Spleen (tissue), 11 donors: Measurements from ENCODE around the gene DCAF8L2. TPM values are rescaled to one million over a fixed set of nuclear protein-coding genes. Genes with fewer than 3 reads are reported as not detected.
"Not testable (repeated sequence)": the region's sequence is repeated elsewhere in the genome, so short reads cannot be mapped to it uniquely, and the experiment has no call there.

Source experiments
- DNase-seq: peaks from one replicate; pipeline ENCODE4 v3.0.0-alpha.2; 2020
- H3K27ac ChIP-seq, 8 donors: fragments of 200-600 bp; sonication (generic) in 7 of 8; 1 replicate in 4 of 8; 2 replicates in 4 of 8; pipeline versions ENCODE4 v1.5.0 to v1.8.0; 2016 to 2021; ENCODE audit warnings: inconsistent platforms in 4 of 8, mild to moderate bottlenecking in 4 of 8, moderate library complexity in 1 of 8
- H3K27me3 ChIP-seq, 7 donors: fragments of 200-600 bp; sonication (generic) in 6 of 7; replicated peaks in 1 of 7; 1 replicate in 4 of 7; 2 replicates in 3 of 7; pipeline versions ENCODE4 v1.5.0 to v1.8.0; 2016 to 2021; ENCODE audit warnings: inconsistent platforms in 3 of 7, mild to moderate bottlenecking in 1 of 7
- H3K36me3 ChIP-seq, 6 donors: fragments of 200-600 bp; sonication (generic) in 5 of 6; 1 replicate in 4 of 6; 2 replicates in 2 of 6; pipeline versions ENCODE4 v1.5.0 to v1.8.0; 2016 to 2021; ENCODE audit warnings: inconsistent platforms in 2 of 6
- H3K4me1 ChIP-seq, 6 donors: fragments of 200-600 bp; sonication (generic) in 5 of 6; 1 replicate in 3 of 6; 2 replicates in 3 of 6; pipeline versions ENCODE4 v1.5.0 to v1.8.0; 2016 to 2021; ENCODE audit warnings: inconsistent platforms in 3 of 6
- H3K4me3 ChIP-seq, 8 donors: fragments of 200-600 bp; sonication (generic) in 7 of 8; 1 replicate in 4 of 8; 2 replicates in 4 of 8; pipeline versions ENCODE4 v1.5.0 to v1.8.0; 2016 to 2021; ENCODE audit warnings: inconsistent platforms in 4 of 8, mild to moderate bottlenecking in 4 of 8, moderate library complexity in 2 of 8
- H3K9me3 ChIP-seq, 8 donors: fragments of 200-600 bp; sonication (generic) in 7 of 8; 1 replicate in 4 of 8; 2 replicates in 4 of 8; pipeline versions ENCODE4 v1.5.0 to v1.8.0; 2016 to 2021; ENCODE audit warnings: inconsistent platforms in 4 of 8
- CTCF ChIP-seq, 11 experiments: fragments of 200-600 bp in 7 of 11; fragments of 450-650 bp in 4 of 11; sonication (generic) in 4 of 11; IDR thresholded peaks in 8 of 11; conservative IDR thresholded peaks in 3 of 11; 1 replicate in 7 of 11; 2 replicates in 4 of 11; pipeline versions ENCODE4 v1.4.0 to v1.8.0; 2016 to 2021; ENCODE audit warnings: antibody characterized with exemption in 11 of 11, inconsistent platforms in 4 of 11, mild to moderate bottlenecking in 1 of 11
- POLR2A ChIP-seq, 3 donors: fragments of 450-650 bp; IDR thresholded peaks; one replicate each; pipeline ENCODE4 v1.5.1; 2017; ENCODE audit warnings: antibody characterized with exemption in 3 of 3, mild to moderate bottlenecking in 1 of 3
- POLR2AphosphoS5 ChIP-seq, 3 donors: sonication (generic); formaldehyde crosslinking; IDR thresholded peaks; one replicate each; pipeline ENCODE4 v1.5.1; 2017; ENCODE audit warnings: antibody characterized with exemption in 3 of 3
- WGBS, 5 donors: extraction: QIAGEN DNeasy Blood & Tissue Kit in 3 of 5; methylation state at CpG; one replicate each; pipeline versions ENCODE4 v1.1.5 to v1.1.7; 2013 to 2018; 5-methylcytosine and 5-hydroxymethylcytosine counted together
- intact Hi-C: fragments of 100-400 bp; cut with DNase I; formaldehyde crosslinking; loops from one replicate; pipeline ENCODE4 v1.15.0; 2023; ENCODE audit warnings: low total_unique reads
- polyA plus RNA-seq, 3 donors: library from polyadenylated mRNA; stranded (reverse); fragments of 200-250 nt; gene quantifications; one replicate each; pipeline ENCODE4 v1.2.1, GENCODE V29; 2013
- total RNA-seq, 7 donors: library from RNA; depleted of rRNA in 3 of 7; stranded (reverse); fragments of >200 nt in 3 of 7; fragmentation: NEBNext Ultra II Directional in 4 of 7; extraction: Animal tissue kit (Norgen Biotek cat#: 25700) in 4 of 7; gene quantifications; one replicate each; pipeline versions ENCODE4 v1.1.0 to v1.2.1, GENCODE V29; 2016 to 2021
- donor health status: healthy with polysubstance abuse.
- donor health status: DM: no; HTN: no; CAD: no; lungs with moderate emphysema.
- donor health status: DM: no; HTN: no; CAD: no.
- donor health status: Bipolar disorder and iron deficiency.
- donor health status: healthy.
- donor health status: DM: no; HTN: no; CAD: no.
- donor health status: DM: yes; HTN: yes; CAD: no.

Gene DCAF8L2
- total and polyA plus RNA-seq, 10 donors = not detected

GRCh38 chrX:27746516-27746915, 156.4 kb downstream of the DCAF8L2 start:
- no peak overlapping the region for H3K4me3 ChIP-seq
- intact Hi-C loops = no loop called here
- H3K27me3 ChIP-seq = no peaks in the 10 kb centered on the region
- 89 to 94% (median 92%) methylated on average over 9 to 10 of the region's 10 CpGs for WGBS, 5 donors
- no peak overlapping the region for H3K27ac ChIP-seq
- H3K36me3 ChIP-seq = no peaks in the 10 kb centered on the region
- no peaks in the 10 kb centered on the region for H3K9me3 ChIP-seq
- no peak for TF ChIP-seq POLR2AphosphoS5 (IDR thresholded peaks at IDR 0.05)
- TF ChIP-seq POLR2A (IDR thresholded peaks at IDR 0.05) = no peak
- no peak for TF ChIP-seq CTCF (IDR thresholded peaks at IDR 0.05 in 8 of 11, conservative IDR thresholded peaks at IDR 0.05 in 3 of 11)
- DNase-seq = no peak
- no peaks in the 10 kb centered on the region for H3K4me1 ChIP-seq

- H3K36me3 ChIP-seq, intact Hi-C loops, H3K27me3 ChIP-seq, DNase-seq, H3K9me3 ChIP-seq, H3K4me1 ChIP-seq, H3K27ac ChIP-seq, H3K4me3 ChIP-seq: not testable (repeated sequence)
- 66 to 80% (median 77%) methylated on average over 2 of the region's 2 CpGs for WGBS, 5 donors
These were observed 160.2 kb downstream of the DCAF8L2 start for GRCh38 chrX:27750298-27750697.

GRCh38 chrX:27751976-27752375, 161.8 kb downstream of the DCAF8L2 start:
- intact Hi-C loops = no loop called here
- Histone ChIP-seq H3K27ac (no peak overlapping the region), H3K36me3 (no peaks in the 10 kb centered on the region), H3K27me3 (no peaks in the 10 kb centered on the region), H3K4me1 (no peaks in the 10 kb centered on the region), H3K9me3 (no peaks in the 10 kb centered on the region), H3K4me3 (no peak overlapping the region)
- WGBS, 5 donors = 50 to 100% (median 55%) methylated on average over 1 to 2 of the region's 2 CpGs
- TF ChIP-seq CTCF (IDR thresholded peaks at IDR 0.05 in 8 of 11, conservative IDR thresholded peaks at IDR 0.05 in 3 of 11) = no peak
- TF ChIP-seq POLR2A (IDR thresholded peaks at IDR 0.05) = no peak
- no peak for TF ChIP-seq POLR2AphosphoS5 (IDR thresholded peaks at IDR 0.05)
- DNase-seq = no peak

GRCh38 chrX:27765718-27766117, 175.6 kb downstream of the DCAF8L2 start:
- no peak overlapping the region for H3K27ac ChIP-seq
- no peaks in the 10 kb centered on the region for H3K27me3 ChIP-seq
- TF ChIP-seq POLR2AphosphoS5 (IDR thresholded peaks at IDR 0.05) (no peak), CTCF (IDR thresholded peaks at IDR 0.05 in 8 of 11, conservative IDR thresholded peaks at IDR 0.05 in 3 of 11) (no peak), POLR2A (IDR thresholded peaks at IDR 0.05) (no peak)
- WGBS, 5 donors = 74 to 95% (median 80%) methylated on average over 9 to 12 of the region's 12 CpGs
- DNase-seq = no peak
- intact Hi-C loops = no loop called here
- H3K36me3 ChIP-seq = no peaks in the 10 kb centered on the region
- no peak overlapping the region for H3K4me3 ChIP-seq
- H3K4me1 ChIP-seq = no peaks in the 10 kb centered on the region
- H3K9me3 ChIP-seq = peaks cover 0 to 8% (median 0%) of the 10 kb centered on the region in 8 donors

GRCh38 chrX:27767387-27767786, 177.2 kb downstream of the DCAF8L2 start:
- no peak overlapping the region for H3K4me3 ChIP-seq
- no peaks in the 10 kb centered on the region for H3K36me3 ChIP-seq
- TF ChIP-seq POLR2AphosphoS5 (IDR thresholded peaks at IDR 0.05) = no peak
- TF ChIP-seq CTCF (IDR thresholded peaks at IDR 0.05 in 8 of 11, conservative IDR thresholded peaks at IDR 0.05 in 3 of 11) = no peak
- TF ChIP-seq POLR2A (IDR thresholded peaks at IDR 0.05) = no peak
- H3K27ac ChIP-seq = no peak overlapping the region
- peaks cover 0 to 8% (median 0%) of the 10 kb centered on the region in 8 donors for H3K9me3 ChIP-seq
- H3K27me3 ChIP-seq = no peaks in the 10 kb centered on the region
- no peaks in the 10 kb centered on the region for H3K4me1 ChIP-seq
- no peak for DNase-seq
- intact Hi-C loops = no loop called here
